HG02840 (cell line): Measurements from ENCODE around the gene TBCD.

Experiments used
- ATAC-seq: cut with Tn5 transposase; IDR thresholded peaks from one replicate; pipeline ENCODE4 v1.9.1; 2021; ENCODE audit warnings: mild to moderate bottlenecking, moderate library complexity, moderate number of reproducible peaks; ENCODE audit not compliant: unreplicated experiment, low FRiP score

TBCD gene

DNA sequence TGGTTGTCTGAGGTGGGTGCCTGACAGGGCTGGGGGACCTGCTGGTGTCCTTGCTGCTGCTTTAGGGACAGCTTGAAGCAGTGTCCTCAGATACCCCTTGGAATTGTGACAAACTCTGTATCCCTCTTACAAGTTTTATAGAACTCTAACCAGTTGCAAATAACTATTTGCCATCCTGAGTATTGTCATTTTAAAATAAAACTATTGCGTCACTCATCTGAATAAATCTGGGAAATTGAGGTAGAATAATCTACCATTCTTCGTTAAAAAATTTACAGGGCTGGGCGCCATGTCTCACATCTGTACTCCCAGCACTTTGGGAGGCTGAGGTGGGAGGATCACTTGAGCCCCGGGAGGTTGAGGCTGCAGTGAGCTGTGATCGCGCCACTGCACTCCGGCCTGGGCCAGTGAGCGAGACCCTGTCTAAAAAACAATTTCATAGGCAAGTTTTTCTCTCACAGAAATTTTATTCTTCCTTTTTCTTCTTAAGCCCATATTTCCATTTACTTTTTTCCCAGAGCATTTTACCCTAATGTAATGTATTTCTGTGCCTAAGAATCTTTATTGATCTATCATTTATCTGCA lies 73.8 kb downstream of the TBCD start:
- ATAC-seq = no peak

DNA sequence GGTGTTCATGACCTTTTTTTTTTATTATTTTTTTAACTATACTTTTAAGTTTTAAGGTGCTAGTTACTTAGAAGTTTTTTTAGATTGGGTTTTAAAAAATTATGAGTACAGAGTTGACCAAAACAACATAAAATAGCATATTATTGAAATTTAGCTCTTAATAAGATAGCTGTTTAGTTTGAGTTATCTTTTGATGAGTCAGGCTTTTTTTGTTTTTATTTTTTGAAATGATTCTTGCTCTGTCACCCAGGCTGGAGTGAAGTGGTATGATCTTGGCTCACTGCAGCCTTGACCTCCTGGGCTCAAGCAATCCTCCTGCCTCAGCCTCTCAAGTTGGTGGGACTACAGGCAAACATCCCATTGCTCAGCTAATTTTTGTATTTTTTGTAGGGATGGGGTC lies 74.3 kb downstream of the TBCD start:
- no peak for ATAC-seq

DNA sequence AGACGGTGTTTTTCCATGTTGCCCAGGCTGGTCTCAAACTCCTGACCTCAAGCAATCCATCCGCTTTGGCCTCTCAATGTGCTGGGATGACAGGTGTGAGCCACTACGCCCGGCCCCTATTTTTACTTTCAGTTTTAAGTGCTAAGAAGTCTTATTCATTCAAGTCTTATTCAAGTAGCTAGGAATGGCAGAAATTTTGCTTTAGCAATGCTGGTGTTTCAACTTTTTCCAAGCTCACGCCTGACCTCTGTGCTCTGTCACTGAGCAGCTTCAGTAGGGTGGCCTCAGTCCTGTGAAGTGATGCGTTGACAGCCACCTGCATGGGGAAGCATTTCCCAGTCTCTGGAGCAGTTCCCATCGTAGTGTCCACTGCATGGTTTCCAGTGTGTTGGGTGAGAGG lies 75.1 kb downstream of the TBCD start:
- ATAC-seq = no peak

DNA sequence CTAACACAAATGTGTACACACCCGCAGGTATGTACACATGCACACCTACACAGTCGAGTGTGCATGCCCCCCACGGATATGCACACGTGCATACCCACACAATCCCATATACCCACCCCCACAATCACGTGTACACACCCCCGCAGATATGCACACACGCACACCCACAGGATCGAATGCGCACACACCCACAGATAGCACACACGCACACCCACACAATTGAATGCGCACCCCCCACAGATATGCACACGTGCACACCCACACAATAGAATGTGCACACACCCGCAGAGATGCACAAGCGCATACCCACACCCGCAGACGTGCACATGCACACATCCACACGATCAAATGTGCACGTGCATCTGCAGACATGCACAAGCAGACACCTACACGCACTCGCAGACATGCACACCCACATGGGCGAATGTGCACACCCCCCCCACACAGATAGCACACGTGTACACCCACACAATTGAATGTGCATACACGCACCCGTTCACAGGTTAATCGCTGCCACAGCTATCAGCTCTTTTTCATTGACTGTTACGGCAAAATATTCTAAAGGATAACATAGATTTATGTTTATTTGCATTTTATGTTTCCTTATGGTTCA lies 77.1 kb downstream of the TBCD start:
- no peak for ATAC-seq

DNA sequence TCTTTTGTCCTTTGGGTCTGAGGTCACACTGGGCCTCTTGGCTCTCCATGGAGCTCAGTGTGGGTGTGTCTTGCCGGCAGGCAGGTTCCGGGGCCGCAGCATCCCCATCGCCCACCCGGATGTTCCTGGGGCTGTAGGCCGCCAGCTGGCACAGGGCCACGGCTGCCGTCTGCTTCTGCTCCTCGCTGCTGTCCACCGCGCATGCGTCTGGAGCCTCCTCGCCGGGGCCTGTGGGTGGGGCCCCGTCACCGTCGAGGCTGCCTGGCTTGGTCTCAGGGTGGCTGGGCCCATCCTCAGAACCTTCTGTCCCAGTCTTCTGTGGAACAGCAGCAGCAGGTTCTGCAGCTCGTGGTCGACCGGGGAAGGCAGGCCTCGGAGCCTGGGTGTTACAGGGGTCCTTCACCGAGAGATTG lies 78.4 kb downstream of the TBCD start:
- ATAC-seq = no peak

DNA sequence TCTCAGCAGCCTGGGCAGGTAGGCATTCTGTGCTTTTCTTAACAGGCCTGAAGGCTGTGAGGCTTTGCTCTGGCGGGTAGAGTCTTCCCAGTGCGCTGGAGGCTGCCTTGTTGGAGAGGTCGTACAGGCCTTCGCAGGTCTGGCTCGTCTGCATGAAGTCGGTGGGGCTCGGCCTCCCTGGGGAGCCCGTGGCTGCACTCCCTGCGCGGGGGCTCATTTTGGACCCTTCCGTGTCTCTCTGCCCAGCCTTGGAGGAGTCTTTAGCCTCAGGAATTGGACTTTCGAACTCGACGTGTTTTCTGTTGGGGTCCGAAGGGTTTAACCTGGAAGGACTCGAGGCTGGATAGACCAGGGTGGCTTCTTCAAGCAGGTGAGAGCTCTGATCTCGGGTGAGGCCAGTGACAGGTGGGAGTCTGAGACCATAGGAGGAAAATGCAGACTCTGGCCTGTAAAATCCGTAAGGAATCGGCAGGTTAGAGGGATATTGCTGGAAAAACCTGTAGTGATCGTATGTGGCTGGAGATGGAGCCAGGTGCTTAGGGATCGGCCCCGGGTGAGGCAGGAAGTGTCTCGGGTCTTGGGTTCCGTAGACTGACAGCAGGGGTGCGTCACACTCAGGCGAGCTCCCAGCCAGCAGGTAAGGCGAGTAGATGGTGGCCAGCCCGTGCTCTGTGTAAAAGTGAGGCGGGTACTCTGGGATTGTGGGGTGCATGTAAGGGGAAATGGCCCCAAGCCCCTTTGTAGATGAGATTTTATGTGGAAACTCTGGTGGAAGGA lies 79.4 kb downstream of the TBCD start:
- ATAC-seq = no peak

DNA sequence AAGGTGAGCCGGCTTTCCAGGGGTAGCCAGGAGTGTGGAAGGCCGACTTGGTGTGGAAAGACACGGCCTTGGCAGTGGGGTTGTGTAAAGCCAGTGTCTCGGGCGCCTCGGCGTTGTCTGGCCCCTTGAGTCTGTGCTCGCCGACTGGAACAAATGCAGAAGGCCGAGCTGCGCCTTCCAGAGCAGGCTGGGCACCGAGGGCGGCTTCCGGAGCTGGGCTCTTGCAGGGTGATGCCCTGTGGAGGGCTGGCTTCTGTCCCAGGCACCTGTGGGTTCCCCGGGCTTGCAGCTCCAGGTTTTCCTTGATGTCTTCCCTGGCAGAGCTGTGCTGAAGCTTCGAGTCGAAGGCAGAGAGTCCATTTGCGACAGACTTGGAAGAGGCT lies 79.9 kb downstream of the TBCD start:
- ATAC-seq = no peak

DNA sequence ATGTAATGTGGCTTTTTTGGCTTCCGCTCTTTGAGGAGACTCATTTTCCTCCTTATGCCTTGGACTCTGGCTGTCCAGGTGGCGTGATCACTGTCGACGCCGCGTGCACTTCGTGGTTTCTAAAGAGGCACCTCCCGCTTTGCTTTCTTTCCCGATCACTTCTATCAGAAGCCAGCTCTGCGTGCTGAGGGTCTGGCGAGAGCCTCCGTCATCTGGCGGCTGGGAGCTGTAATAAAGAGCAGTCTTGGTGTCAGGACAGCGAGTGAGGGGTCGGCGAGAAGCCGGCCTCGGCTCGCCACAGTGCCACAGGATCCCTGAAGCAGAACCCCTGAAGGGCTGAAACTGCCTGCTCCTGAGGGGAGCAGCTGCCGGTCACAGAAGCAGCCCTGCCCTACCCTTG lies 80.5 kb downstream of the TBCD start:
- ATAC-seq = no peak

DNA sequence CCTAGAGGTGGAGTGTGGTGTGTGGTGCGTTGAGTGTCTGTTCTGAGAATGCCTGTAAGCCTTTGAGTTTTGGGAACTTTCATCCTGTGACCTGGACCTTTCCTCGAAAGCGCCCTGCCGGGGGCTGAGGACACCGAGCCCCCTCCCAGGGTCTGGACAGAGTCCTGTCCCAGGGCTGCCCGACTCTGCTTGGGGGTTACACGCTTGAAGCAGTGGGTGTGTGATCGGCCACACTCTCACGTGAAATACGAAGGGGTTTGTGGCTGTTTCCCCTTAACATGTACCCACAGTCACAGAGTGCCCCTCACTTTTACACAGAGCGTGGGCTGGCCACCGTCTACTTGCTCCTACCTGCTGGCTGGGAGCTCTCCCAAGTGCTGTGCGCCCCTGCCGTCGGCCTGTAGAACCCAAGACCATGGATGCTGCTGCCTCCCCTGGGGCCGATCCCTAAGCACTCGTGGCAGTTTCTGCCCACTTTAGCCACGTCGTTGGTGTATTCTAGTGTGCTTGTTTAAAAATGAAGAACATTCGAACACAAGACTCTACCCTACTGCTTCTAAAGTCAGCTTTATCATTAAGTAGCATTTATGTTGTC lies 81.1 kb downstream of the TBCD start:
- no peak for ATAC-seq

DNA sequence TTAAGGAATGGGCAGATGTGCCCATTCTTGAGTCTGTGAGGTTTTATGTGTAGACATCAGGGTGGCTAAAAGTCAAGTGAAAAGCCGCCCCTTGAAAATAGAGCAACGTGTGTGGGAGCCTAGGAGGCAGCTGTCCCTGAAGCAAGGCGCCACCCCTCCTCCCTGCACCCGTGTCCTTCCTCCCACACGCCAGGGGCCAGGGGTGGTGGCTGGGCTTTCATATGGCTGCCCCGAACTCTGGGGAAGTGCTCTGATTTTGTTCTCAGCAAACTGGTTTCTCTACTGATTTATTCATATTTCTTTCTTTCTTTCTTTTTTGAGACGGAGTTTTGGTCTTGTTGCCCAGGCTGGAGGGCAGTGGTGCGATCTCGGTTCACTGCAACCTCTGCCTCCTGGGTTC lies 83.3 kb downstream of the TBCD start:
- no peak for ATAC-seq

DNA sequence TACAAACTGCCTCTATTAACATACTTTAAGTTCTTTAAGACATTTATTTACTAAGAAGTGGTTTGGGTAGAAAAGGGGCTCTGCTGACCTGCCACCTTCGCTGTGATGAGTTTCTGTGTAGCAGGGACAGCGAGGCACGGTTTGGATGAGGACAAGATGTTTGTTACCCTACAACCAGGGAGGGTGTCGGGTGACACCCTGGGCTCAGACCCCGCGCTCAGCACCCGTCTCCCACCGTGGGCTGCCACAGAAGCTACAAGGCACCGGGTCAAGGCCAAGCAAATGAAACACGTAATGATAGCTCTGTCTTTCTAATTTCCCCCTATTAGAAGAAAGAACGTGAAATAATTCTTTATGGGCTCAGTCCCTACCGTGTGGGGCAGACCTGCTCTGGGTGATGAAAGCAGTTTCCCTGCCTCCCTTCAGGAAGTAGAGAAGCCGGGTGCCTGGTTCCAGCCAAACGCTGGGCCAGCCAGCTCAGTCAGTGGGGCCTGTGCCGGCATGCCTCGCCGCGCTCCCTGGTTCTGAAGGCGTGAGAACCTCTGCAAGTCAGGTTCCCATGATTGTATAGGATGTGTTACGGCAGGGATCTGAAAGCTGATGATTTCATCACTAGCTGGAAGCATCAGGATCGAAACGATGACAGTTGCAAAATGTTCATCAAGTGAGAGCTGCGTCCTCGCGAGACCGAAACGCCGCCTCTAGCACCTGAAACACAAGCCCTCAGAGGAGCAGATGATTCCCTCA lies 84.1 kb downstream of the TBCD start:
- no peak for ATAC-seq

DNA sequence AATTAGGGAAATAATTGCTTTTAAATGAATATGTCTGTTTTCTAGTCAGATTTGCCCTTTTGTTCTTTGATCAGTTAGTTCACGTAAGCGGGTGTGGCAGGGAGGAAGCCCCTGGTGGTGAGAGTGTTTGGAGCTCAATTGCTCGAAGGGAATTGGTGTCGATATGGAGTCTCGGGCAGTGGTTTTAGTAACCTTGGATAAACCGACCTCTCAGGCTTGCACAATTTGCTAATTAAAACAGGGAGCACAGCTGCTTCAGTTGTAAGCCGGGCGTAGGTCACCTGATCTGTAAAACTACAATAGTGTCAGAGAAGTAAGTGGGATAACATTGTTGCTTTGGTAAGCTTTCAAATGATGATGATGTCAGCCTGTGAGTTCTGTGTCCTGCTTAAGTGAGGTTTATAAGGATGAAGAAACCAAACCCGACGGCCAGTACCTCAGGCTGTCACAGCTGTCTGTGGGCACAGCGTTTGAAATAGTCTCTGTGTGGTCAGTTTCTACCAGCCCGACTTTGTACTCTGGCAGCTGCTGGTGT lies 85.0 kb downstream of the TBCD start:
- ATAC-seq = no peak

DNA sequence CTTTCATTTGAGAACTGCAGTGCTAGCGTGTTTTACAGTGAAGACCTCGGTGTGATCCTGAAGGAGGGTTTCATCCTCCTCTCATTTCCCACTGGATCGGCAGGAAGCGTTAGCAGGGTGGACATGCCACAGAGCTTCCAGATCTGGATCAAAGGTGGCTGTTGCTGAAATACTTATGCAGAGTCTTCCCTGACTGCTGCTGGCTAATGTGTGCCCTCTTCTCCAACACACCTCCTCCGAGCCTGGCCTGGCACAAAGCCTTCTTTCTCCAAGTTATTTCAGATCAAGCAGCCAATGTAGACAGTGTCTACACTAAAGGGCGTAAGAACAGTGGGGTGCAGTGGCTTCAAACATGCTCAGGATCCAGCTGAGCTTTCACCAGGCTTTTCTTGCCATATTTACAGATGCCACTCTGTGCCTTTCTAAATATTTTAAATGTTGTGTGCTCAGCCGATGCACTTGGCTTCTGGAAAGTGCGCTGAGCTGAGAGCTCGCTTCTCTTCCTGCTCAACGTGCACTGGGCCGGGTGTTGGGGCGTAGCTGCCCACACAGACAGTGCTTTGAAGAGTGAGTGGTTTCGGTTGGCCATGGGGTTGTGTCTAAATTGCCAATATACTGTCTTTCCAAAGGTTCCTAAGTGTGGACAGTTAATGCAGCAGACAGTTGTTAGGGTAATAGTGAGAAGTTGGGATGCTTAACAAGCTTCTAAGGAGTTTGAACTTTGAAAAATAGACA lies 85.9 kb downstream of the TBCD start:
- ATAC-seq = no peak

DNA sequence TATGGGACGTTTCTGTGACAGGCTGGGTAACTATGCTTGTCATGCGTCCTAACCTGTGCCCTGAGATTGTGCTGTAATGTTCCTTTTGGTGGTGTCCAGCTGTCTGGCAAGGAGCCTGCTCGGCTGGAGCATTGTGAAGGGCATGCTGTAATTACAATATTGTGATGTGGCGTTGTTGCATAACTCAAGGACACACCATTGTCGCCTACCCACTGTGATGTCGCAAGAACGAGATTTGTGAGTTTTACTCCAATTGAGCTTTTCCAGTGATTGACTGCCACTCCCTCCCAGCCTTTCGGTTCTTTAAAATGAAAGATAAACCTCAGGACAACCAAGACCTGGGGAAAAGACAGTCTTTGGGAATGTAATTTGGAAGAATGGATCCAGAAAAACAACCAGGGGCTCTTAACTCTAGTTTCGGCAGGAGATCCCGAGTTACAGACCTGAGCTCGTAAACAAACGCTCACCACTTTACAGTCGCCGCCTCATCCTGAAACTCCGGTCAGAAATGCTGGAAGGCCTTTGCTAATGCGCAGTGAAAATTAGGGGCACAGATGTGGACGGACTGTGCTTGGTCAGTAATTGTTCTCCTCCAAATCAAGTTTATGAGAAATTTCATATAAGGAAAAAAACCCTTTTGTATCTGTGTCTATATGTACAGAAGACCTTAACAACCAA lies 86.7 kb downstream of the TBCD start:
- no peak for ATAC-seq

DNA sequence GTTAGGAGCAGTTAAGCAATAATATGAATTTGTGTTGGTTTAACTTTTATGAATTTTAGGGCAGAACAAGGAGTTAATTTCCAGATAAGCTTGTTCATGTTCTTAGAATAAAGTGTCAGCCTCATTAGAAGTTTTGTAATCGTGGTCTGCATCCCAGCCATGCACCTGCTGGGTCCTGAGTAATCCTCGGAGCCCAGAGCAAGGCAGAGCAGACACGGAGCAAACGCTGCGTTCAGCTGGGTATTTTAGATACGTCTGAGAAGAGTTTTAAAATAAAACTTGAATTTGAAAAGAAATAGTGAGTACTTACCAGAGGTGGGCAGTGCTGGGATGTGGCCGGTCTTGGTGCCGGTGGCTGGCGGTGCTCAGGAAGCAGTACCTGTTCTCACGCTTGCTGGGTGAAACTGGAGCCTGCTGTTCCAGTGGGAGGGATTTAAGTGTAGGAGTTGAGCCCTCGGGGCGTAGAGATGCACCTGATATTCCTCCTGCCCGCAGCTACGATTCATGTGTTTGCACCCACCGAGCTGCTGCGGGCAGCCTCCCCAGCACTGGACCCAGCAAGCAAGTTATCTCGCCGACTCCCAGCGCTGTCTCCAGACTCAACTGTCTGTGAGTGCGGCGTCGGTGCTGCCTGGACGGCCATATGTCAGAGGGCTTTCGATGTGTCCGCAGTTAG lies 87.9 kb downstream of the TBCD start, which contains the start of gene ZNF750:
TSS of gene ZNF750 (minus strand) at position 406 of the 676 bp plus-strand sequence. CDS start 7,568 bp downstream, outside the sequence.
- no peak for ATAC-seq

DNA sequence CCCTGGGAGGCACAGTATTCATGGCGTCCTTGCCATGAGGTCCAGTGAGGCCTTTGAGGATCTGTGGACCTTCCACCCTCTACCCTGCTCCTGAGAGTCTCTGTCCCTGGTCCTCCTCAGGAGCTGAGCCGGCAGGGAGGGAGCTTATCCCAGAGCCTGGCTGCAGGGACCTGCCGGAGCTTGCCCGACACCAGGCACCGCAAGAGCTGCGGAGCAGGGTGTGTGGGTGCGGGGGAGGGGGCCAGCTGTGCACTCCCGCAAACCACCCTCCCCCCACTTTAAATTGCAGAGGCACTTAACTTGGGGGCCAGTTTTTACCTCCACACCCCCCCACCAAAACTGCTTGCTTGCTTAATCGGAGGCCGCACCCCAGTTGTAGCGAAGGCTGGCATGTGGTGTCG lies 88.6 kb downstream of the TBCD start:
- no peak for ATAC-seq

DNA sequence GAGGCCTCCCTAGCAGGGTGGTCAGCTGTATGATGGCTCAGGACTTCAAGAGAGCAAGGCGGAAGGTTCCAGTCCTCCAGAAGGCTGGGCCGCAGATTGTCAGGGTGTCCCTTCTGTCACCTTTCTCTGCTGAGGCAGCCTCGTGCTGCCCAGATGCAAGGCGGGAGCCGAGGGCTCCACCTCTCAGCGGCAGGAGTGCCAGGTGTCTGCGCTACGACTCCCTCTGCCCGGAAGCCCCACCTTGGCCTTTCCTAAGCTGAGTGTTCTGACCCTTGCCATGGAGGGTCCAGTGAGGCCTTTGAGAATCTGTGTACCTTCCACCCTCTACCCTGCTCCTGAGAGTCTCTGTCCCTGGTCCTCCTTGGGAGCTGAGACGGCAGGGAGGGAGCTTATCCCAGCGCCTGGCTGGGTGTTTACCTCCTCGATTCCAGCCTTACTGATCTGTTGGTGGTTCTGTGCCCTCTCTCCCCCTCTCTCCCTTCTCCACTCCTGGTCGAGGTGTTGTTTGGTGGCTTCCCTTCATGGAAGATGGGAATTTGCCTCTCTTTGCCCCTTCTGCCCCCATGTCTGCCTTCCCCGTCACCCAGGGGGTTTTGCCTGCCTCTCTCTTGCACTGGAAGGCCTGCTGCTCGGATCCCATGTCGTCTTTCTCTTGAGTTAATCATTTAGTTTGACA lies 90.2 kb downstream of the TBCD start:
- no peak for ATAC-seq
